HCT116 (cell line): Measurements from ENCODE around the gene PREX1. TPM values are rescaled to one million over a fixed set of nuclear protein-coding genes. Genes with fewer than 3 reads are reported as not detected.

Source experiments
- ATAC-seq: fragments of 200-7000 bp; cut with Tn5 transposase; 2 replicates; pipeline ENCODE4 v1.9.1; 2020; ENCODE audit warnings: mild to moderate bottlenecking, moderate library complexity
- BruUV-seq: library from RNA; stranded (reverse); fragments of 400-500 nt; replicated peaks from 2 replicates; lab custom pipeline; 2021; lab: Mats Ljungman, UMichigan
- CTCF ChIA-PET: fragments of 300-600 bp; sonication (Branson Sonifier 250); formaldehyde crosslinking; loops from one replicate; lab custom pipeline; 2021; ENCODE audit warnings: antibody characterized with exemption; lab: Charles Lee
- POLR2A ChIA-PET: fragments of 300-600, 350-600 bp; sonication (Branson Sonifier 250); formaldehyde crosslinking; loops from one replicate; lab custom pipeline; 2021; ENCODE audit warnings: antibody characterized with exemption; lab: Charles Lee
- RAD21 ChIA-PET, 2 experiments: fragments of 300-600 bp; sonication (Branson Sonifier 250); formaldehyde crosslinking; loops; one replicate each; lab custom pipeline; 2023; ENCODE audit warnings: low total read pairs in 2 of 2; ENCODE audit not compliant: uncharacterized antibody in 2 of 2, unreplicated experiment in 2 of 2, low non-redundant PET in 1 of 2; lab: Charles Lee
- DNase-seq: peaks from one replicate; pipeline ENCODE4 v3.0.0-alpha.2; 2010; ENCODE audit warnings: low read depth, low spot score
- H2AFZ ChIP-seq: fragments of 200-600 bp; shearing (Covaris generic), sonication (generic); 2 replicates; pipeline ENCODE4 v1.6.1; 2017; ENCODE audit warnings: low read depth, mixed run types, mixed read lengths, antibody characterized with exemption, low read length; ENCODE audit not compliant: poor library complexity, severe bottlenecking
- H3K27ac ChIP-seq: 2 replicates; pipeline ENCODE4 v1.5.1; 2012; ENCODE audit warnings: low read depth, low read length
- H3K27me3 ChIP-seq: fragments of 200-600 bp; sonication (generic); 2 replicates; pipeline ENCODE4 v1.6.1; 2016; ENCODE audit warnings: mixed run types, low read length, mixed read lengths; ENCODE audit not compliant: insufficient read depth
- H3K36me3 ChIP-seq, 2 experiments: fragments of 200-500 bp in 1 of 2; fragments of 200-600 bp in 1 of 2; sonication (Bioruptor generic) in 1 of 2; sonication (generic) in 1 of 2; 2 replicates each; pipeline versions ENCODE4 v1.5.1 to v1.6.1; 2014 to 2016; ENCODE audit warnings: low read length in 2 of 2, inconsistent platforms in 1 of 2, mixed read lengths in 1 of 2, mixed run types in 1 of 2; ENCODE audit not compliant: insufficient read depth in 2 of 2, control insufficient read depth in 1 of 2
- H3K4me1 ChIP-seq, 2 experiments: fragments of 200-600 bp in 1 of 2; sonication (generic) in 1 of 2; 2 replicates each; pipeline versions ENCODE4 v1.5.1 to v1.6.1; 2012 to 2017; ENCODE audit warnings: low read length in 2 of 2, inconsistent platforms in 1 of 2, mild to moderate bottlenecking in 1 of 2, mixed read lengths in 1 of 2, mixed run types in 1 of 2, moderate library complexity in 1 of 2; ENCODE audit not compliant: insufficient read depth in 2 of 2, control insufficient read depth in 1 of 2
- H3K4me2 ChIP-seq: fragments of 200-600 bp; sonication (generic); 2 replicates; pipeline ENCODE4 v1.6.1; 2017; ENCODE audit warnings: mixed run types, low read length, mixed read lengths
- H3K4me3 ChIP-seq, 2 experiments: fragments of 200-600 bp in 1 of 2; sonication (generic) in 1 of 2; replicated peaks in 1 of 2; 2 replicates each; pipeline ENCODE4 v1.5.1; 2011 to 2016; ENCODE audit warnings: low read length in 2 of 2, control low read depth in 1 of 2, low read depth in 1 of 2, mild to moderate bottlenecking in 1 of 2, mixed read lengths in 1 of 2, mixed run types in 1 of 2
- H3K79me2 ChIP-seq: fragments of 200-600 bp; sonication (generic); 2 replicates; pipeline ENCODE4 v1.6.1; 2017; ENCODE audit warnings: mild to moderate bottlenecking, mixed run types, low read length, moderate library complexity, mixed read lengths; ENCODE audit not compliant: insufficient read depth
- H3K9ac ChIP-seq: fragments of 200-600 bp; sonication (generic); 2 replicates; pipeline ENCODE4 v1.6.1; 2016; ENCODE audit warnings: low read length, mixed read lengths
- H3K9me2 ChIP-seq: fragments of 200-600 bp; sonication (generic), shearing (Covaris generic); 2 replicates; pipeline ENCODE4 v1.6.1; 2017; ENCODE audit warnings: mixed run types, mild to moderate bottlenecking, moderate library complexity; ENCODE audit not compliant: insufficient read depth
- H3K9me3 ChIP-seq, 2 experiments: fragments of 200-500 bp in 1 of 2; fragments of 200-600 bp in 1 of 2; sonication (Bioruptor generic) in 1 of 2; sonication (generic) in 1 of 2; 2 replicates each; pipeline ENCODE4 v1.6.1; 2014 to 2017; ENCODE audit warnings: low read length in 2 of 2, mixed read lengths in 2 of 2, inconsistent platforms in 1 of 2, low read depth in 1 of 2, mild to moderate bottlenecking in 1 of 2, mixed run types in 1 of 2, moderate library complexity in 1 of 2; ENCODE audit not compliant: control insufficient read depth in 1 of 2, insufficient read depth in 1 of 2
- H4K20me1 ChIP-seq: fragments of 200-600 bp; sonication (generic), shearing (Covaris generic); 2 replicates; pipeline ENCODE4 v1.6.1; 2017; ENCODE audit warnings: mixed run types, mild to moderate bottlenecking, moderate library complexity; ENCODE audit not compliant: insufficient read depth
- CBX3 ChIP-seq: IDR thresholded peaks from 2 replicates; pipeline ENCODE4 v1.6.1; 2012; ENCODE audit warnings: low read depth
- EGR1 ChIP-seq: IDR thresholded peaks from 2 replicates; pipeline ENCODE4 v1.6.1; 2012; ENCODE audit warnings: low read depth
- ELF1 ChIP-seq: IDR thresholded peaks from 2 replicates; pipeline ENCODE4 v1.6.1; 2012; ENCODE audit warnings: low read depth, borderline replicate concordance
- EZH2 ChIP-seq: fragments of 200-600 bp; sonication (generic); IDR thresholded peaks from 2 replicates; pipeline ENCODE4 v1.6.1; 2017; ENCODE audit warnings: antibody characterized with exemption, mixed run types
- FOSL1 ChIP-seq: IDR thresholded peaks from 2 replicates; pipeline ENCODE4 v1.6.1; 2012; ENCODE audit warnings: low read depth
- JUND ChIP-seq: IDR thresholded peaks from 2 replicates; pipeline ENCODE4 v1.6.1; 2012
- POLR2AphosphoS5 ChIP-seq: IDR thresholded peaks from 2 replicates; pipeline ENCODE4 v1.6.1; 2011; ENCODE audit warnings: mild to moderate bottlenecking, low read depth, low read length, moderate library complexity
- RAD21 ChIP-seq: IDR thresholded peaks from 2 replicates; pipeline ENCODE4 v1.6.1; 2012; ENCODE audit warnings: low read depth, mild to moderate bottlenecking
- SP1 ChIP-seq: IDR thresholded peaks from 2 replicates; pipeline ENCODE4 v1.6.1; 2012; ENCODE audit warnings: low read depth
- SRF ChIP-seq: IDR thresholded peaks from 2 replicates; pipeline ENCODE4 v1.6.1; 2012; ENCODE audit warnings: low read depth
- YY1 ChIP-seq: IDR thresholded peaks from 2 replicates; pipeline ENCODE4 v1.6.1; 2011; ENCODE audit warnings: low read length, low read depth, moderate library complexity, mild to moderate bottlenecking; ENCODE audit not compliant: insufficient replicate concordance; ENCODE audit errors: extremely low read depth
- ZNF274 ChIP-seq: fragments of 200-500 bp; sonication (Bioruptor generic); IDR thresholded peaks from 2 replicates; pipeline ENCODE4 v1.6.1; 2014; ENCODE audit warnings: mild to moderate bottlenecking, low read depth, low read length, inconsistent platforms
- intact Hi-C: fragments of 100-400 bp; cut with micrococcal nuclease; formaldehyde crosslinking; loops from 2 replicates; pipeline ENCODE4 v1.10.0; 2022
- total RNA-seq: library from RNA; stranded (reverse); gene quantifications from one replicate; pipeline ENCODE4 v1.2.1, GENCODE V29; 2021; ENCODE audit not compliant: unreplicated experiment
- TF ChIP-seq, protein P1 (sequence below): IDR thresholded peaks from 2 replicates; pipeline ENCODE4 v1.6.1; 2012
- TF ChIP-seq, protein P2 (sequence below): IDR thresholded peaks from 2 replicates; pipeline ENCODE4 v1.6.1; 2011; ENCODE audit warnings: mild to moderate bottlenecking, low read length, moderate library complexity; ENCODE audit not compliant: insufficient replicate concordance; ENCODE audit errors: extremely low read depth
- TF ChIP-seq, protein P3 (sequence below): IDR thresholded peaks from 2 replicates; pipeline ENCODE4 v1.6.1; 2012
- TF ChIP-seq, protein P4 (sequence below): IDR thresholded peaks from 2 replicates; pipeline ENCODE4 v1.6.1; 2012; ENCODE audit warnings: low read depth
- TF ChIP-seq, protein P5 (sequence below), 3 experiments: fragments of 200-600 bp in 1 of 3; sonication (generic) in 1 of 3; IDR thresholded peaks in 2 of 3; conservative IDR thresholded peaks in 1 of 3; 2 replicates each; pipeline ENCODE4 v1.5.1; 2012 to 2017; ENCODE audit warnings: low read depth in 2 of 3, low read length in 2 of 3, antibody characterized with exemption in 1 of 3, borderline replicate concordance in 1 of 3, control low read depth in 1 of 3, mild to moderate bottlenecking in 1 of 3, mixed read lengths in 1 of 3, mixed run types in 1 of 3, moderate library complexity in 1 of 3; ENCODE audit not compliant: insufficient read depth in 1 of 3

PREX1 gene
- total RNA-seq, 1 experiment from 2014 or later, result 6.1 TPM

DNA sequence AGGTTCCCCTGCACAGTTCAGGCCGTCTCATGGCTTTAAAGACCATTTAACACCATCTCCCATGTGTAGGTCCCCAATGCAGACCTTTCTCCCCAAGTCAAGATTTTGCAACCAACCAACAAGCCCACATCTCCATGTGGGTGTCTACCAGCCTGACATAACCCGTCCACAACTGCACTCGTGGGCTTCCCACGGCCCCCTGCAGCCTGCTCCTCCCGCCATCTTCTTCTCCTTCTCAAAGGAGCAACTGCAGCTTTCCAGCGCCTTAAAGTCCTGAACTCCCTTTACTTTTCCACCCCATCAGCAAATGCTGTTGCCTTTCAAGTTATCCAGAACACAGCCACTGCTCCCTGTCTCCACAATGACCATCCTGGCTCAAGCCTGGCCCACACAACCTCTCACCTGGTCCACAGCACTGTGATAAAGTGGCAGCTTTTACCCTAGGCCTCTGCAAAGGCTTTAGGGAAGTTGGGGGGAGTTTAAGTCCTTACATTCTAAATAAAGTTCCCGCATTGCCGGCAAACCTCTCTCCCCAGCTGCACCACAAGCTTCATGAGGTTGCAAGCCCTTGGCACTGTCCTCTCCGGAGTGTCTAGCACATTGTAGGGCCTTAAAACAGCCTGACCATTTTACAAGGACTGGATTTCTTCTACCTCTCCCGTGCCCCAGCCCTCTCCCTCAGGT, 140.5 kb downstream of the PREX1 start:
- H3K27me3 ChIP-seq, result no peaks in the 10 kb centered on the region
- no TSS peak for BruUV-seq
- peaks cover 12 to 15% of the 10 kb centered on the region in 2 experiments for H3K4me1 ChIP-seq
- TF ChIP-seq, protein P1, sequence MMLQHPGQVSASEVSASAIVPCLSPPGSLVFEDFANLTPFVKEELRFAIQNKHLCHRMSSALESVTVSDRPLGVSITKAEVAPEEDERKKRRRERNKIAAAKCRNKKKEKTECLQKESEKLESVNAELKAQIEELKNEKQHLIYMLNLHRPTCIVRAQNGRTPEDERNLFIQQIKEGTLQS, result no peak
- TF ChIP-seq, protein P2, sequence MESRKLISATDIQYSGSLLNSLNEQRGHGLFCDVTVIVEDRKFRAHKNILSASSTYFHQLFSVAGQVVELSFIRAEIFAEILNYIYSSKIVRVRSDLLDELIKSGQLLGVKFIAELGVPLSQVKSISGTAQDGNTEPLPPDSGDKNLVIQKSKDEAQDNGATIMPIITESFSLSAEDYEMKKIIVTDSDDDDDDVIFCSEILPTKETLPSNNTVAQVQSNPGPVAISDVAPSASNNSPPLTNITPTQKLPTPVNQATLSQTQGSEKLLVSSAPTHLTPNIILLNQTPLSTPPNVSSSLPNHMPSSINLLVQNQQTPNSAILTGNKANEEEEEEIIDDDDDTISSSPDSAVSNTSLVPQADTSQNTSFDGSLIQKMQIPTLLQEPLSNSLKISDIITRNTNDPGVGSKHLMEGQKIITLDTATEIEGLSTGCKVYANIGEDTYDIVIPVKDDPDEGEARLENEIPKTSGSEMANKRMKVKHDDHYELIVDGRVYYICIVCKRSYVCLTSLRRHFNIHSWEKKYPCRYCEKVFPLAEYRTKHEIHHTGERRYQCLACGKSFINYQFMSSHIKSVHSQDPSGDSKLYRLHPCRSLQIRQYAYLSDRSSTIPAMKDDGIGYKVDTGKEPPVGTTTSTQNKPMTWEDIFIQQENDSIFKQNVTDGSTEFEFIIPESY, result no peak
- TF ChIP-seq, protein P3, sequence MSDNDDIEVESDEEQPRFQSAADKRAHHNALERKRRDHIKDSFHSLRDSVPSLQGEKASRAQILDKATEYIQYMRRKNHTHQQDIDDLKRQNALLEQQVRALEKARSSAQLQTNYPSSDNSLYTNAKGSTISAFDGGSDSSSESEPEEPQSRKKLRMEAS, result no peak
- TF ChIP-seq FOSL1 (no peak), ZNF274 (no peak), EGR1 (no peak), JUND (no peak), ELF1 (no peak), EZH2 (no peak), RAD21 (no peak), YY1 (no peak), CBX3 (no peak), POLR2AphosphoS5 (no peak), SP1 (no peak), SRF (no peak)
- TF ChIP-seq, protein P4, sequence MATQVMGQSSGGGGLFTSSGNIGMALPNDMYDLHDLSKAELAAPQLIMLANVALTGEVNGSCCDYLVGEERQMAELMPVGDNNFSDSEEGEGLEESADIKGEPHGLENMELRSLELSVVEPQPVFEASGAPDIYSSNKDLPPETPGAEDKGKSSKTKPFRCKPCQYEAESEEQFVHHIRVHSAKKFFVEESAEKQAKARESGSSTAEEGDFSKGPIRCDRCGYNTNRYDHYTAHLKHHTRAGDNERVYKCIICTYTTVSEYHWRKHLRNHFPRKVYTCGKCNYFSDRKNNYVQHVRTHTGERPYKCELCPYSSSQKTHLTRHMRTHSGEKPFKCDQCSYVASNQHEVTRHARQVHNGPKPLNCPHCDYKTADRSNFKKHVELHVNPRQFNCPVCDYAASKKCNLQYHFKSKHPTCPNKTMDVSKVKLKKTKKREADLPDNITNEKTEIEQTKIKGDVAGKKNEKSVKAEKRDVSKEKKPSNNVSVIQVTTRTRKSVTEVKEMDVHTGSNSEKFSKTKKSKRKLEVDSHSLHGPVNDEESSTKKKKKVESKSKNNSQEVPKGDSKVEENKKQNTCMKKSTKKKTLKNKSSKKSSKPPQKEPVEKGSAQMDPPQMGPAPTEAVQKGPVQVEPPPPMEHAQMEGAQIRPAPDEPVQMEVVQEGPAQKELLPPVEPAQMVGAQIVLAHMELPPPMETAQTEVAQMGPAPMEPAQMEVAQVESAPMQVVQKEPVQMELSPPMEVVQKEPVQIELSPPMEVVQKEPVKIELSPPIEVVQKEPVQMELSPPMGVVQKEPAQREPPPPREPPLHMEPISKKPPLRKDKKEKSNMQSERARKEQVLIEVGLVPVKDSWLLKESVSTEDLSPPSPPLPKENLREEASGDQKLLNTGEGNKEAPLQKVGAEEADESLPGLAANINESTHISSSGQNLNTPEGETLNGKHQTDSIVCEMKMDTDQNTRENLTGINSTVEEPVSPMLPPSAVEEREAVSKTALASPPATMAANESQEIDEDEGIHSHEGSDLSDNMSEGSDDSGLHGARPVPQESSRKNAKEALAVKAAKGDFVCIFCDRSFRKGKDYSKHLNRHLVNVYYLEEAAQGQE, result no peak
- TF ChIP-seq, protein P5, sequence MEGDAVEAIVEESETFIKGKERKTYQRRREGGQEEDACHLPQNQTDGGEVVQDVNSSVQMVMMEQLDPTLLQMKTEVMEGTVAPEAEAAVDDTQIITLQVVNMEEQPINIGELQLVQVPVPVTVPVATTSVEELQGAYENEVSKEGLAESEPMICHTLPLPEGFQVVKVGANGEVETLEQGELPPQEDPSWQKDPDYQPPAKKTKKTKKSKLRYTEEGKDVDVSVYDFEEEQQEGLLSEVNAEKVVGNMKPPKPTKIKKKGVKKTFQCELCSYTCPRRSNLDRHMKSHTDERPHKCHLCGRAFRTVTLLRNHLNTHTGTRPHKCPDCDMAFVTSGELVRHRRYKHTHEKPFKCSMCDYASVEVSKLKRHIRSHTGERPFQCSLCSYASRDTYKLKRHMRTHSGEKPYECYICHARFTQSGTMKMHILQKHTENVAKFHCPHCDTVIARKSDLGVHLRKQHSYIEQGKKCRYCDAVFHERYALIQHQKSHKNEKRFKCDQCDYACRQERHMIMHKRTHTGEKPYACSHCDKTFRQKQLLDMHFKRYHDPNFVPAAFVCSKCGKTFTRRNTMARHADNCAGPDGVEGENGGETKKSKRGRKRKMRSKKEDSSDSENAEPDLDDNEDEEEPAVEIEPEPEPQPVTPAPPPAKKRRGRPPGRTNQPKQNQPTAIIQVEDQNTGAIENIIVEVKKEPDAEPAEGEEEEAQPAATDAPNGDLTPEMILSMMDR (IDR thresholded peaks at IDR 0.05 in 2 of 3, conservative IDR thresholded peaks at IDR 0.05 in 1 of 3; ENCODE audit: borderline replicate concordance in 1 of 3, insufficient read depth in 1 of 3, low read depth in 2 of 3, low read length in 2 of 3), result no peak
- H3K9me2 ChIP-seq, result no peaks in the 10 kb centered on the region
- H3K4me3 ChIP-seq, result no peak overlapping the region
- no peaks in the 10 kb centered on the region for H3K9me3 ChIP-seq
- no peaks in the 10 kb centered on the region for H3K36me3 ChIP-seq
- POLR2A ChIA-PET, result no interaction called here
- H3K79me2 ChIP-seq, result no peaks in the 10 kb centered on the region
- CTCF ChIA-PET, result no interaction called here
- no peak overlapping the region for H3K4me2 ChIP-seq
- H3K27ac ChIP-seq, result no peak overlapping the region
- no peak overlapping the region for H2AFZ ChIP-seq
- H4K20me1 ChIP-seq, result no peaks in the 10 kb centered on the region
- ATAC-seq (no peak), DNase-seq (no peak)
- intact Hi-C loops, result no loop called here
- RAD21 ChIA-PET, result no interaction called here
- no peak overlapping the region for H3K9ac ChIP-seq
